OCI-LY7 (cell line): ENCODE results near the gene NFIX.

ENCODE experiments used
- CTCF ChIP-seq: fragments of 200-600 bp; sonication (generic); conservative IDR thresholded peaks from 2 replicates; pipeline ENCODE4 v1.5.1; 2014; ENCODE audit warnings: mild to moderate bottlenecking, antibody characterized with exemption, low read length, moderate library complexity, mixed read lengths
- EZH2phosphoT487 ChIP-seq: fragments of 200-600 bp; sonication (generic); IDR thresholded peaks from 2 replicates; pipeline ENCODE4 v1.6.1; 2018; ENCODE audit warnings: low read depth, borderline replicate concordance, mild to moderate bottlenecking, mixed run types, antibody characterized with exemption, low read length, moderate library complexity, mixed read lengths

DNA sequence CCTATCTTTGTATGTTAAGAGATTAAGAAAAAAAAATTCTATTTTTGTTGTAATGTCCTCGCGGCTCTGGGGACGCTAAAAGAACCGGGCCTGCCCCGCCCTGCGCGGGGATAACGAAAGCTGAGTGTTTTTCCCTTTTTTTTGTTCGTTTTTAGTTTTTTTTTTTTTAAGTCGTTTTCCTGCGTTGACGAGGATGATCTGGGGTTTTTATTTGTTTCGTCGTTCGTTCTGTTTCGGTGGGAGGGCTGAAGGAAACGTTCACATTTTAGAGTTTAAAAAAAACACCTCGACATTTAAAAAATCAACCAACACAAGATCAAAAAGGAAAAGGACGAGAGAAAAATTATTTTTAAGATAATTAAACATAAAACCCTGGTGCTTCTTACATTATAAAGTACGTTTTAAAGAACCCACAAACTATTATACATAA, 101.8 kb downstream of the NFIX start:
- no peak for TF ChIP-seq CTCF
- TF ChIP-seq EZH2phosphoT487, result no peak; the same call in 1 of the 2 replicates
